HG03558 (cell line): ENCODE results near the gene GHR.

Source experiments
- ATAC-seq: cut with Tn5 transposase; IDR thresholded peaks from one replicate; pipeline ENCODE4 v1.9.1; 2021; ENCODE audit warnings: moderate number of reproducible peaks; ENCODE audit not compliant: unreplicated experiment; ENCODE audit errors: extremely low read depth

Gene GHR

GRCh38 chr5:42513246-42513645 is 90.0 kb downstream of the GHR start:
- ATAC-seq: no peak

- ATAC-seq: no peak
Observed at GRCh38 chr5:42514754-42515153, 91.5 kb downstream of the GHR start.

GRCh38 chr5:42515504-42515903 is 92.3 kb downstream of the GHR start:
- no peak for ATAC-seq

- no peak for ATAC-seq
Observed at GRCh38 chr5:42516282-42517042, 93.2 kb downstream of the GHR start.

GRCh38 chr5:42517164-42517563 is 93.9 kb downstream of the GHR start:
- ATAC-seq: no peak

GRCh38 chr5:42518595-42519221 is 95.5 kb downstream of the GHR start:
- ATAC-seq: no peak

- no peak for ATAC-seq
Observed at GRCh38 chr5:42520203-42520602, 97.0 kb downstream of the GHR start.

GRCh38 chr5:42520957-42521356 is 97.7 kb downstream of the GHR start:
- no peak for ATAC-seq

GRCh38 chr5:42521406-42521805 is 98.2 kb downstream of the GHR start:
- no peak for ATAC-seq

- ATAC-seq: no peak
Observed at GRCh38 chr5:42522783-42523182, 99.5 kb downstream of the GHR start.

- no peak for ATAC-seq
Observed at GRCh38 chr5:42526179-42526578, 102.9 kb downstream of the GHR start.

- no peak for ATAC-seq
Observed at GRCh38 chr5:42531611-42532010, 108.4 kb downstream of the GHR start.

GRCh38 chr5:42542106-42542505 is 118.9 kb downstream of the GHR start:
- no peak for ATAC-seq

GRCh38 chr5:42543774-42544173 is 120.5 kb downstream of the GHR start:
- ATAC-seq: no peak

- ATAC-seq: no peak
Observed at GRCh38 chr5:42545038-42545437, 121.8 kb downstream of the GHR start.

GRCh38 chr5:42547141-42547540 is 123.9 kb downstream of the GHR start:
- no peak for ATAC-seq

- ATAC-seq: no peak
Observed at GRCh38 chr5:42547894-42548293, 124.7 kb downstream of the GHR start.

GRCh38 chr5:42552597-42552996 is 129.4 kb downstream of the GHR start:
- no peak for ATAC-seq

- no peak for ATAC-seq
Observed at GRCh38 chr5:42553461-42553860, 130.2 kb downstream of the GHR start.

- ATAC-seq: no peak
Observed at GRCh38 chr5:42555010-42555409, 131.8 kb downstream of the GHR start.

- no peak for ATAC-seq
Observed at GRCh38 chr5:42555797-42556196, 132.6 kb downstream of the GHR start.

GRCh38 chr5:42557689-42558088 is 134.4 kb downstream of the GHR start:
- ATAC-seq: no peak
